Keratinocyte (primary cell): ENCODE measurements around the gene ZNF148. TPM values are rescaled to one million over a fixed set of nuclear protein-coding genes. Genes with fewer than 3 reads are reported as not detected.

ENCODE experiments used
- DNase-seq: peaks from one replicate; pipeline ENCODE4 v3.0.0-alpha.2; 2011; ENCODE audit warnings: low read depth, missing footprints, low spot score
- FAIRE-seq: peaks from 2 replicates; lab custom pipeline; 2011; peaks lifted over from hg19 to GRCh38; lab: Jason Lieb, UNC
- H2AFZ ChIP-seq: 2 replicates; pipeline ENCODE4 v1.6.0; 2012; ENCODE audit warnings: low read length, control low read depth, inconsistent platforms; ENCODE audit not compliant: control insufficient read depth
- H3K27ac ChIP-seq: 2 replicates; pipeline ENCODE4 v1.5.1; 2011; ENCODE audit warnings: low read length; ENCODE audit not compliant: control insufficient read depth, insufficient read depth
- H3K27me3 ChIP-seq: 3 replicates; pipeline ENCODE4 v1.6.0; 2011; ENCODE audit warnings: low read length; ENCODE audit not compliant: control insufficient read depth, insufficient read depth; ENCODE audit errors: extremely low read depth
- H3K36me3 ChIP-seq, 2 experiments: 2 replicates in 1 of 2; 3 replicates in 1 of 2; pipeline ENCODE4 v1.5.1; 2011; ENCODE audit warnings: low read length in 2 of 2, mild to moderate bottlenecking in 1 of 2; ENCODE audit not compliant: control insufficient read depth in 2 of 2, insufficient read depth in 2 of 2; ENCODE audit errors: extremely low read depth in 1 of 2
- H3K4me1 ChIP-seq: 3 replicates; pipeline ENCODE4 v1.5.1; 2011; ENCODE audit warnings: low read length; ENCODE audit not compliant: control insufficient read depth, insufficient read depth; ENCODE audit errors: extremely low read depth
- H3K4me2 ChIP-seq: 3 replicates; pipeline ENCODE4 v1.6.0; 2011; ENCODE audit warnings: low read depth, low read length; ENCODE audit not compliant: control insufficient read depth, insufficient read depth; ENCODE audit errors: extremely low read depth
- H3K4me3 ChIP-seq, 3 experiments: fragments of 200-600 bp in 1 of 3; sonication (generic) in 1 of 3; 2 replicates in 2 of 3; 3 replicates in 1 of 3; pipeline ENCODE4 v1.5.1; 2011 to 2016; ENCODE audit warnings: low read length in 3 of 3, mild to moderate bottlenecking in 3 of 3, control low read depth in 2 of 3, inconsistent platforms in 1 of 3, low read depth in 1 of 3, mixed read lengths in 1 of 3, mixed run types in 1 of 3, moderate library complexity in 1 of 3; ENCODE audit not compliant: control insufficient read depth in 2 of 3, insufficient read depth in 2 of 3; ENCODE audit errors: extremely low read depth in 1 of 3
- H3K79me2 ChIP-seq: 2 replicates; pipeline ENCODE4 v1.6.0; 2012; ENCODE audit warnings: low read length; ENCODE audit not compliant: control insufficient read depth, insufficient read depth
- H3K9ac ChIP-seq: 3 replicates; pipeline ENCODE4 v1.6.0; 2011; ENCODE audit warnings: low read length; ENCODE audit not compliant: control insufficient read depth, insufficient read depth; ENCODE audit errors: extremely low read depth
- H3K9me1 ChIP-seq: 3 replicates; pipeline ENCODE4 v1.6.0; 2011; ENCODE audit warnings: low read length; ENCODE audit not compliant: control insufficient read depth, insufficient read depth; ENCODE audit errors: extremely low read depth
- H3K9me3 ChIP-seq: 2 replicates; pipeline ENCODE4 v1.5.1; 2012; ENCODE audit warnings: low read depth, low read length; ENCODE audit not compliant: control insufficient read depth
- H4K20me1 ChIP-seq: 3 replicates; pipeline ENCODE4 v1.6.0; 2011; ENCODE audit warnings: low read length; ENCODE audit not compliant: control insufficient read depth, insufficient read depth; ENCODE audit errors: extremely low read depth
- EZH2 ChIP-seq: IDR thresholded peaks from one replicate; pipeline ENCODE4 v1.6.1; 2012; ENCODE audit warnings: inconsistent platforms, mild to moderate bottlenecking, low read length, moderate library complexity
- dilution Hi-C: fragments of 300-500 bp; cut with MboI; formaldehyde crosslinking; loops from one replicate; pipeline ENCODE4 v1.7.0; 2020; ENCODE audit warnings: low sequenced_read_pairs; ENCODE audit not compliant: extremely low pct_ligation_motif_present
- polyA plus RNA-seq, 5 experiments: library from polyadenylated mRNA; depleted of rRNA in 3 of 5; stranded (reverse) in 3 of 5; stranded (forward) in 1 of 5; unstranded in 1 of 5; fragments of >200 nt; gene quantifications; 1 replicate in 1 of 5; 2 replicates in 3 of 5; 3 replicates in 1 of 5; pipeline versions ENCODE4 v1.2.1 to v1.2.3, GENCODE V29; 2011 to 2012; ENCODE audit warnings: missing spikeins in 2 of 5, low read depth in 1 of 5, low replicate concordance in 1 of 5
- TF ChIP-seq, protein P1 (sequence below), 3 experiments: IDR thresholded peaks in 1 of 3; conservative IDR thresholded peaks in 1 of 3; optimal IDR thresholded peaks in 1 of 3; 2 replicates in 2 of 3; 3 replicates in 1 of 3; pipeline versions ENCODE3 to v1.5.1; 2011; ENCODE audit warnings: low read length in 3 of 3, mild to moderate bottlenecking in 3 of 3, moderate library complexity in 2 of 3, control low read depth in 1 of 3, inconsistent platforms in 1 of 3; ENCODE audit not compliant: insufficient read depth in 2 of 3; ENCODE audit errors: extremely low read depth in 1 of 3

The ZNF148 gene
- polyA plus RNA-seq, 1 donor (not counting 4 experiments of a cell fraction or from before 2014, with no cell fraction given) = 21.4 TPM

GRCh38 chr3:125294411-125294810 lies 80.7 kb downstream of the ZNF148 start:
- H3K4me2 ChIP-seq = no peak overlapping the region
- FAIRE-seq = no peak
- H3K9ac ChIP-seq = no peak overlapping the region
- no peaks in the 10 kb centered on the region for H3K9me1 ChIP-seq
- H3K4me3 ChIP-seq = no peak overlapping the region
- H4K20me1 ChIP-seq = no peaks in the 10 kb centered on the region
- no peak overlapping the region for H3K27ac ChIP-seq
- H3K79me2 ChIP-seq = peaks cover 36% of the 10 kb centered on the region
- DNase-seq = no peak
- no peaks in the 10 kb centered on the region for H3K4me1 ChIP-seq
- H3K27me3 ChIP-seq = no peaks in the 10 kb centered on the region
- no peak for TF ChIP-seq EZH2
- TF ChIP-seq, protein P1, sequence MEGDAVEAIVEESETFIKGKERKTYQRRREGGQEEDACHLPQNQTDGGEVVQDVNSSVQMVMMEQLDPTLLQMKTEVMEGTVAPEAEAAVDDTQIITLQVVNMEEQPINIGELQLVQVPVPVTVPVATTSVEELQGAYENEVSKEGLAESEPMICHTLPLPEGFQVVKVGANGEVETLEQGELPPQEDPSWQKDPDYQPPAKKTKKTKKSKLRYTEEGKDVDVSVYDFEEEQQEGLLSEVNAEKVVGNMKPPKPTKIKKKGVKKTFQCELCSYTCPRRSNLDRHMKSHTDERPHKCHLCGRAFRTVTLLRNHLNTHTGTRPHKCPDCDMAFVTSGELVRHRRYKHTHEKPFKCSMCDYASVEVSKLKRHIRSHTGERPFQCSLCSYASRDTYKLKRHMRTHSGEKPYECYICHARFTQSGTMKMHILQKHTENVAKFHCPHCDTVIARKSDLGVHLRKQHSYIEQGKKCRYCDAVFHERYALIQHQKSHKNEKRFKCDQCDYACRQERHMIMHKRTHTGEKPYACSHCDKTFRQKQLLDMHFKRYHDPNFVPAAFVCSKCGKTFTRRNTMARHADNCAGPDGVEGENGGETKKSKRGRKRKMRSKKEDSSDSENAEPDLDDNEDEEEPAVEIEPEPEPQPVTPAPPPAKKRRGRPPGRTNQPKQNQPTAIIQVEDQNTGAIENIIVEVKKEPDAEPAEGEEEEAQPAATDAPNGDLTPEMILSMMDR (optimal IDR thresholded peaks at IDR 0.05 in 1 of 3, IDR thresholded peaks at IDR 0.05 in 1 of 3, conservative IDR thresholded peaks at IDR 0.05 in 1 of 3; ENCODE audit: extremely low read depth in 1 of 3, insufficient read depth in 2 of 3, low read length in 3 of 3) = no peak
- H2AFZ ChIP-seq = no peak overlapping the region
- dilution Hi-C loops = no loop called here
- no peaks in the 10 kb centered on the region for H3K36me3 ChIP-seq
- H3K9me3 ChIP-seq = no peaks in the 10 kb centered on the region

GRCh38 chr3:125292015-125292414 lies 83.1 kb downstream of the ZNF148 start:
- peaks cover 4 to 9% of the 10 kb centered on the region in 2 experiments for H3K36me3 ChIP-seq
- TF ChIP-seq, protein P1 (optimal IDR thresholded peaks at IDR 0.05 in 1 of 3, IDR thresholded peaks at IDR 0.05 in 1 of 3, conservative IDR thresholded peaks at IDR 0.05 in 1 of 3; ENCODE audit: extremely low read depth in 1 of 3, insufficient read depth in 2 of 3, low read length in 3 of 3) = no peak
- no peak for TF ChIP-seq EZH2
- no peak overlapping the region for H3K9ac ChIP-seq
- no peaks in the 10 kb centered on the region for H3K9me3 ChIP-seq
- H3K4me1 ChIP-seq = no peaks in the 10 kb centered on the region
- H3K4me2 ChIP-seq = no peak overlapping the region
- dilution Hi-C loops = no loop called here
- no peaks in the 10 kb centered on the region for H3K27me3 ChIP-seq
- no peak overlapping the region for H2AFZ ChIP-seq
- no peak overlapping the region for H3K4me3 ChIP-seq
- DNase-seq = no peak
- no peak overlapping the region for H3K27ac ChIP-seq
- FAIRE-seq = no peak
- H4K20me1 ChIP-seq = no peaks in the 10 kb centered on the region
- H3K79me2 ChIP-seq = peaks cover 20% of the 10 kb centered on the region
- no peaks in the 10 kb centered on the region for H3K9me1 ChIP-seq
